UCSD-AML1 (cell line): ENCODE results near the gene NDUFB5.
"Not testable (repeated sequence)": the region's sequence is repeated elsewhere in the genome, so short reads cannot be mapped to it uniquely, and the experiment has no call there.

ENCODE experiments used
- DNase-seq: peaks from one replicate; lab custom pipeline; 2025; ENCODE audit not compliant: unreplicated experiment; lab: John Stamatoyannopoulos, UW

The NDUFB5 gene

DNA sequence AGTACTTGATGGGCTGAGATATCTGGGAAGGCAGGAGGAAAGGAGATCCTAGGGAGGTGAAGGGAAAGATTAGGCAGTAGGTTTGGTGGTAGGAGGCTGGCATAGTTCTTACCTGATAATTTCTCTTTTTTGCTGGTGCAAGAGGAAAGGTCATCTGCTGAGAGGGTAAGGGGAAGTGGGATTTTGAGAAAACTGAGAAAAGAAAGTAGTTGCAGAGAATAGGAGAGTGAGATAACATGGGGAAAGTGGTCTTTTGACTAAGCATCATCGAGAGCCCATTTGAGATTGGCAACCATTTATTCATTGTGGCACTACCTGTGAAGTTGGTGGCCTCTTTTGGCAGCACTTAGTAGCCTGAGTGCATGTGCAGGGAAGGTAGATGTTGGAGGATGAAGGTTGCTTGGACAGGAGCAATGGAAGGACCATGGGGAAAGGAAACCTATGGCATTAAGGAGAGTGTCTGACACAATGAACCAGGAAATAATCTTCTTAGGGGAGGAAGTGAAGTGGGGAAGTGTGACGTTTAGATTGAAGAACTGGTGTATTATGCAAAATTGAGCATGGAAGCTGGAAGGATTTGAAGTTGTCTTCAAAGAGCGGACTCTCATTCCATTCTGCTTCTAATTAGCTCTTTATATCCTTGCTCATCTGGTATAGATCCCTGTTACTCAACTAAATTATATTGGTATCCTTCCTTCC lies 26.3 kb downstream of the NDUFB5 start:
- DNase-seq: no peak

DNA sequence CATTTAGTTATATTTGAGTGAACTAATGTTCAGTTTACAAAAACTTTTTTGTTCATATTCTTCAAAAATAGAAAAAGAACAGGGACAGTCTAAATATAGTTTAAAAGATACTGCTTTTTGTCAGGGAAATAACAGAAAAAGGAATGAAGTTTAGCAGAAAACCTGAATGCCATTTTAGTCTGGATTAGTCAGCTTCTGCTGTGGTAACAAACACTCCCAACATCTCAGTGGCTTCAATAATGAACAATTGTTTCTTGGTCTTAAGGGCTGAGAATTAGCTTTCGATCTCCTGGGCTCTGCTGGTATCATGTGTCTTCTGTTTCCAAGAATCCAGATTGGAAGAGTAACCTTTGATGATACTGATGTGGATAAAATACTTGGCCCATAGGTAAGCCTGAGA lies 35.9 kb downstream of the NDUFB5 start:
- DNase-seq: no peak

DNA sequence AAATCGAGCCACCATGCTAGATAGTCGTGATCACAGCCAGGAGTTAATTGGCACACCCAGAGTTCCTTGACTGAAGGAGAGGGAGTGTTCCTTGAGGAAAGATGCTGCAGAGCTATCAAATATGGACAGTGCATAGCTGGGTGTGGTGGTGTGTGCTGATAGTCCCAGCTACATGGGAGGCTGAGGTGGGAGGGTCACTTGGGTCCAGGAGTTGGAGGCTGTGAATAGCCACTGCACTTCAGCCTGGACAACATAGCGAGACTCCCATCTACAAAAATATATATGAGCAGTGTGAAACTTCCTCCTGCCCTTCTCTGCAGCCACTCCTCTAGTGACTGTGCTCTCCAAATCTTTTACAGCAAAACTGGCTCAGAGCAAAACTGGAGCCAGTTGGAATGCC lies 38.3 kb downstream of the NDUFB5 start:
- no peak for DNase-seq

DNA sequence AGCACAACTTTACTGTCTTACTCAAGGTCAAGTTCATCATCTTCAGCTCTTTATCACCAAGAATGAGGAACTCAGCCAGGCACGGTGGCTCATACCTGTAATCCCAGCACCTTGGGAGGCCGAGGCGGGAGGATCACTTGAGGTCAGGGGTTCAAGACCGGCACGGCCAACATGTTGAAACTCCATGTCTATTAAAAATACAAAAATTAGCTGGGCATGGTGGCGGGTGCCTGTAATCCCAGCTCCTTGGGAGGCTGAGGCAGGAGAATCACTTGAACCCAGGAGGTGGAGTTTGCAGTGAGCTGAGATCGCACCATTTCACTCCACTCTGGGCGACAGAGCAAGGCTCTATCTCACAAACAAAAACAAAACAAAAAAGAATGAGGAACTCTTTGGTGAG lies 39.2 kb downstream of the NDUFB5 start:
- not testable (repeated sequence) for DNase-seq

DNA sequence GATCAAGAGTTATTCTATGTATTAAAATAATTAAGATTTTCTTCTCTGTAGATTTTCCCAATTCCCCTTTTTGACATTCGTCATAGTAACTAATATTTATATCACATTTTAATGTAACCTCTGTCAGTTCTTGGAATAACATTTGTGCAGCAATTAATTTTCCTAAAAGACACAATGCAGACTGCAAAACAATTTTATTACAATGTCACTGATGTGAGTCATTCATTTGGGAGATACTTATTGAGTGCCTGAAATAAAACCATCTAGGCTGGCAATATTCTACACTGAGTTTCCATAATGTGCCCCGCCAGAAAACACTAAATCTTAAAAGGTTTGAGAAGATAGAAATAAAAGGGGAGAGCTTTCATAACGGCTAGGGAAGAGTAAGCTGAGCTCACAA lies 41.6 kb downstream of the NDUFB5 start:
- no peak for DNase-seq

DNA sequence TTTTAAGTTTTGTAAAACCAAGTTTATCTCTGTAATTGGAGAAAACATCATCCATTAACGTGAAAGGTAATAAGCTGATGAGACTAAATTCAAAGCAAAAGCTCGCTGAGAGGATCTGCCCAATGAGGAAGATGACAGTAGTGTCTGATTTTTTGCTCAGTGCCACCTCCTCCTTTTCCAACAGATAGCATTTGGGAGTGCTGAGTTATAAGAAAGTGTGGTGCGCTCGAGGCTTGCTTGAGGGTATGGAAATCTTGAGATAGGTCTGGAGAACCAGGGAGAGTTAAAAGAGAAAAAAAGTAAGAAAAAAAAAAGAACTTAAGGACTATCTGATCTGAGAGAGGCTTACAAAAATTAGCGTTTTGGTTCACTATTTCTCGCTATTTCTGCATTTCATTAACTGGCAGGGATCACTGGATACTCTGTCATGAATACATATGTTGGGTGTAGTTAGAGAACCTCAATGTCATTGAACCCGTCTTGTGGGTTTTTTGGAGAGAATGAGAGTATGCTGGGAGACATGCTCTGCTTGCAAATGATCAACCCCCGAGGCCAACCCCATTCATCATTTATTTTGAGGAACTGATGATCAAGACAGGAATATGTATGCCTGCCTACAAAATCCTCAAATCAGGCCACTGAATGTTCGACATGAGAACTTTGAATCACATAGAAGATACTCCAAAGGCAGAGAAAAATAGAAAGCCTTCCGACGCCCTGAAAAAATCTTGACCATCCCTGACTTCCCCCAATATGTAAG lies 47.3 kb downstream of the NDUFB5 start:
- no peak for DNase-seq

DNA sequence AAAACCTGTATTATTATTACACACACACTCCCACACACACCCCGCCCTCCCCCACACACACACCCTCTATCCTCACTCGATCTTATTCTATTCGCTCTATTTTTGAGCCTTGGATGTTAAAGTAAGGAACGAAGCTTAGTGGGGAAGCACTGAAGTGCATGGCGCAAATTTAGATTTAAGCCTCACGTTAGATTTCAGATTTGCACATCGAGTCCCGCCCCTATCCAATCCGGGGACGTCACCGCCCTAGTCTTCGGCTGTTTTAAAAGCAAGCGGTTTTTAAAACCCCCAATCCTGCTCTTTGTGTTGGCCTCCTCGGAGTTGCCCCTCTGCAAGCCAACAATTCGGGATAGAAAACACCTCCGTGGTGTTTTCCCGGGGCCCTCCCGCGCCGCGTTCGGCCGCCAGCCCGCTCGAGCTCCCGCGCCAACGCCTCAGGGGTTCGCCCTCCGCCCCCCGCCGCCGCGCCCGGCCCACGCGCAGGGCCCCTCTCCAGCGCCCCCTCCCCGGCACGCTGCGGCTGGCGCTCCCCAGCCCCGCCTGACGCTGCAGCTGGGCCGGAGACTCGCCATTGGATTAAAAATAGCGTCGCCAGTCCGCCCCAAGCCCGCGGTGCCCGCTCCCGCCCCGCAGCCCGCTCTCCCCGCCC lies 48.0 kb downstream of the NDUFB5 start, which contains the start of gene USP13:
Gene USP13, plus strand, starts transcription at position 594 of the 649 bp plus-strand sequence. CDS start 186 bp downstream, outside the sequence.
- peak; percentile 63 for DNase-seq

DNA sequence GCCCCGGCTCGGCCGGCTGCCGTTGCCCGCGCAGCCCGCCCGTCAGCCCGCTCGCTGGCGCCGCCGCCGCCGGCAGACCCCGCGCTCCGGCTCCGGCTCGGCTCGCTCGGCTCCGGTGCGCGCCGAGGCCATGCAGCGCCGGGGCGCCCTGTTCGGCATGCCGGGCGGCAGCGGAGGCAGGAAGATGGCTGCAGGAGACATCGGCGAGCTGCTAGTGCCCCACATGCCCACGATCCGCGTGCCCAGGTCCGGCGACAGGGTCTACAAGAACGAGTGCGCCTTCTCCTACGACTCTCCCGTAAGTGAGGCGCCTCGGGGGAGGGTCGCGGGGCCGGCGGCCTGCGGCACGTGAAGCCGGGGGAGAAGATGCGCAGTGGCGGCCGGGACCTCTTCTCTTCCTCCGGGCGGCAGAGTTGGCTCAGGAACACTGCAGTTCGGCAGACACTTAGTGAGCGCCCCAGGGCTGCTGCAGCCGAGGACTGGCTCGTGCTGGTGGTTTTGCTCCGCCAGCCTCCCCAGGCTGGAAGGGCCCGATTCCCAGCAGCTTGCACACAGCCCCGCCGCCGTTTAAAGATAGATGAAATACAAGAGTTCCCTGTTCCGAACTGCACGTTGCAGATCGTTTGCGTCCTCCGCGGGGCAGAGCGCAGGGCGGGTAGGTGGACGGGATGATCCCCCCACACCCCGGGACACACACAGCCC lies 48.7 kb downstream of the NDUFB5 start:
- peak; percentile 66 for DNase-seq

DNA sequence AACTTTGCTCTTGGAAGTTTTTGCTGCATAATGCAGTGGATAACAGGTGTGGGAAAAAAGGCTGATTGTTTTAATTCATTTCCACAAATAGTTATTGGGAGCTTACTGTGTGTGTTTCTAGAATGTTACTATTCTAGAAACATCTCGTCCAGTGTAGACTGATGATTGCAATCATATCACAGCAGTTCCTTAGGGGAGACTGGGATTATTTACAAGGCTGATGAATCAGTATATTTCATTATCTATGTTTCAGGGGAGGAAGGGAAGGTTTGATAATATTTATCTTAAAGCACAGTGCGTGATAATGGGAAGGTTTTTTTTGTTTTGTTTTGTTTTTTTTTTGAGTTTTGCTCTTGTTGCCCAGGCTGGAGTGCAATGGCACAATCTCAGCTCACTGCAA lies 50.6 kb downstream of the NDUFB5 start:
- DNase-seq: no peak

DNA sequence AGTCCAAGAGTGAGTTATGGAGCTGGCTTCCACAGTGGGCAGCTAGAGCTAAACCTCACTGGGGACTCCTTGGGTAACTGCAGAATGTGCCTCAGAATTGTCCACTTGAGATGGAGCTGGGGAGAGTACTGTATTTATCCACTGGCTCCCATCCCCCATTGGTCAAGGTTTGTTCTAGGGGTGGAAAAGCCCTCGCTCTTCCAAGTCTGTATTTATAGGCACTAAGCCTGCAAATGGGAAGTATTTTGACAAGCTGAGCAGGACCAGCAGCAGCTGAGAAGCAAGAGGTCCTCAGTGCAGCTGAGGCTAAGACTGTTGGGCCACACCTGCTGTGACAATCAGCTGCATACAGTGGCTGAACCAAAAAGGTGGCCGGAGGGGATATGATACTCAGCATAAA lies 54.0 kb downstream of the NDUFB5 start:
- no peak for DNase-seq

DNA sequence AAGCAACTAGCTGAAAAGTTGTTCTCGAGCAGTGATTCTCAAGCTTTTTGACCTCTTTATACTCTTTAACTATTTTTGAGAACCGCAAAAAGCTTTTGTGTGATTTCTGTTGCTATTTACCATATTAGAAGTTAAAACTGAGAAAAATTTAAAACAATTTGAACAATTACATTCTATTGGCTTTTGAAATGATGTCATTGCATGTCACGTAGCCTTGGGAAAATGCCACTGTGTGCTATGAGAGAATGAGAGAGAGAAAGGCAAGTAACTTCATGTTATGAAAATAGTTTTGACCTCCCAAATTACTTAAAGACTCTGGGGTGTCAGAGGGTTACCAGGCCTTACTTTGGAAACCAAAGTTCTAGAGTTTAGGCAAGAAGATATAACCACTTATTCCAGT lies 56.3 kb downstream of the NDUFB5 start:
- DNase-seq: no peak

DNA sequence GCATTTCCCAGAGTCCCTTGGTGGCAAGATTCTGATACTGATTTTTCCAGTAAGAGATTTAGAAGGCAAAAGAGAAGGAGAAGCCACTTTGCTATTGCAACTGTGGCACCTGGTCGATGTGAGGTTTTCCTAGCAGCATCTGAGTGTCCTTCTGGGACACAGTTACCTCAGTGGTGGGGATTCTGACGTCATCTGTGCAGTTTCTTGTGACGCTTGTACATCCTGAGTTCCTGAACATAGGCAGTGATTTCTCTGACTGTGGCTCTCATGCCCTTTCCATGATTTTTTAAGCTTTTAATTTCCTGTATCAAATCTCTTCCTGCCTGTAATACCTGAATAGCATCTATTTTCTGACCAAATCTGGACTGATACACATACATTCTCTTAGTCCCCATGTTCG lies 57.2 kb downstream of the NDUFB5 start:
- DNase-seq: no peak

DNA sequence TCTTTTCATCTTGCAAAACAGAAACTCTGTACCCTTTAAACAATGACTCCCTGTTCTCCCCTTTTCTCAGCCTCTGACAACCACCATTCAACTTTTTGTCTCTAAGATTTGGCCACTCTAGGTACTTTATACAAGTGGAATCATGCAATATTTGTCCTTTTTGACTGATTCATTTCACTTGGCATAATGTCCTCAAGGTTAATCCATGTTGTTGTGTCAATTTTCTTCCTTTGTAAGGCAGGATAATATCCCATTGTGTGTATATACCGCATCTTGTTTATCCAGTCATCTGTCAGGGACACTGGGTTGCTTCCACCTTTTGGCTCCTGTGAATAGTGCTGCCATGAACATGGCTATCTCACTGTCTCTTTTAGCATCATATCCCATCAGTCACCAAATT lies 58.5 kb downstream of the NDUFB5 start:
- no peak for DNase-seq

DNA sequence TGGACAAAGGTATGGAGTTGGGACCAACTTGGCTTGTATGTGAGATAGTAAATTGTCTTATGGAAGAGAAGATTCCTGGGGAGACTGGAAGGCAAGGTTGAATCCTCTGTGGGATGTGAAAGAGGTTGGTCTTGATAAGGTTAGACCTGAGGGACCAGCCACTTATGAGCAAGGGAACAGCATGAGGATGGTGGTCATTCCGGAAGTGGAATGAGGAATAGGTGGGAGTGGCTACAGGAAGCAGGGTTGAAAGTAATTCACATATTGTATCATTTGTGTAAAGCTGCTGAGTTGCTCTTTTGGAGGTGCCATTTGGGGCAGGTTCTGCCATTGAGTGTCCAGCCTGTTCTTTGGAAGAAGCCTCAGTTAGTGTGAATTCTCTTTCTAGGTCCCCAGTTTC lies 61.4 kb downstream of the NDUFB5 start:
- DNase-seq: no peak

DNA sequence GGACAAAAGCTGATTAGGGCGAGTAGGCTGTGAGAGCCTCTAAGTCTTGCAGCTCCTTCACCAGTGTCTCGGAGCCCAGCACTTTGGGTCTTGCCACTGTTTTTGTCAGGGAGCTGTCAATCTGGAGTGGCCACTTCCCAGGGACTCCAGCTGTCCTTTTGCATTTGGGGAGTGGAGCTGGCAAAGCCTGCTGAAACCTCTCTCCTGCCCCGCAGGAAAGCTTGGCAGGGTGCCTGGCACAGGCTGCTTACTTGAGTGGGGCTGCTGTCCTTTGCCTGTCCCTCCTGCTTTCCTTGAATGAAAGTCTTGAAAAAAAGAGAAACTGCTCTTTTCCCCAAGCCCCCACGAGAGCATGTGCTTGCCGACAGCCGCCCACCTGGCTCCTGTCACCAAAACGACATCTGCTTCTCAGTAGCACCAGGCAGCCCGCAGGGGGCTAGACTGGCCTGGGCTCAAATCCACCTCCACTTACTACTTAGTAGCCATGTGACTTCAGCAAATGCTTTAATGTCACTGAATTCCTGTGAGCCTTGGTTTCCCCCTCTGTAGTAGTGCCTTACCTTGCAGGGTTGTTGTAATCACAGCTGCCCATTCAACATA lies 61.9 kb downstream of the NDUFB5 start:
- DNase-seq: no peak

DNA sequence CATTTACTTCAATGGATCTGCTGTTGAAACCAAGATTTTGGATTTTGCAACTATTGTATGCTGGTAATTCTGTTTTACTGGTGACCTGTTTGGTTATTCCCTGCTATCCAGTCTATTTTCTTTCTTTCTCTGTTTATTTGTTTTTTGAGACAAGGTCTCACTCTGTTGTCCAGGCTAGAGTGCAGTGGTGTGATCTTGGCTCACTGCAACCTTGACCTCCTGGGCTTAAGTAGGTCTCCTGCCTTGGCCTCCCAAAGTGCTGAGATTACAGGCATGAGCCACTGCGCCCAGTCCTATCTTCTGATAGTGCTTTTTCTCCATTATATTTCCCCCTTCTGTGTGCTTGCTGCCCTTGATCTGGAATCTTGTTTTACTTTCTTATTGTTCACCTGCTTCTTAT lies 63.8 kb downstream of the NDUFB5 start:
- no peak for DNase-seq

DNA sequence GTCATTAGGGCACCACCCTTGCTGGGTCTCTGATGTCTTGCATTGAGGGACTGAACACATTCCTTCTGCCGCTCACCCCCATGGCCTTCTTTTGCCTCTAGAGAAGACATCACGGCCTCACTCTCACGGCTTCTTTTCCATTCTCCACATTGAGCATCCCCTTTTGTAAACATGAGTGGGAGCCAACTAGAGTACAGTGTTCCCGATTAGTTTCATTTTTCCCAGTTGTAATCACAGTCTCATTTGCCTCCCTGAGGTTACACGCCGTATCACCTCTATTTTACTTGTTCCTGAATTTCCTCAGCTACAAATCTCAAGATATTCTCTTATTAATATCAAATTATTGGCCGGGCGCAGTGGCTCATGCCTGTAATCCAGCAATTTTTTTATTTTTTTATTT lies 65.7 kb downstream of the NDUFB5 start:
- no peak for DNase-seq

DNA sequence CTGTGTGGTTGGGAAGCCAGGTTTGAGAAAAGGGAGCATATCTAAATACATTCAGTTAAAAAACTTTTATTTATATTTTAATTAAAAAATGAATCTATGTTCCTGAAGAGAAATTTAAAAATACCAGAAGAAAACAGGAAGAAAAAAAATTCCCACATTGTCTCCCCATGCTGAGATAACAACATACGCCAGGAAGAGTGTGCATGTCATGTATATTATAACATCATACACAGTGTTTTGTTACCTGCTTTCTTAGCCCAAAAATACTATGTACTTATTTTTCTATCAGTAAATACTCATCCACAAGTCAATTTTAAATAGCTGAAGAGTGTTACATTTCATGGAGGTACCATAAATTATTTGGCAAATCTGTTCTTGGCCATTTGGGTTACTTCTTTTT lies 66.7 kb downstream of the NDUFB5 start:
- no peak for DNase-seq

DNA sequence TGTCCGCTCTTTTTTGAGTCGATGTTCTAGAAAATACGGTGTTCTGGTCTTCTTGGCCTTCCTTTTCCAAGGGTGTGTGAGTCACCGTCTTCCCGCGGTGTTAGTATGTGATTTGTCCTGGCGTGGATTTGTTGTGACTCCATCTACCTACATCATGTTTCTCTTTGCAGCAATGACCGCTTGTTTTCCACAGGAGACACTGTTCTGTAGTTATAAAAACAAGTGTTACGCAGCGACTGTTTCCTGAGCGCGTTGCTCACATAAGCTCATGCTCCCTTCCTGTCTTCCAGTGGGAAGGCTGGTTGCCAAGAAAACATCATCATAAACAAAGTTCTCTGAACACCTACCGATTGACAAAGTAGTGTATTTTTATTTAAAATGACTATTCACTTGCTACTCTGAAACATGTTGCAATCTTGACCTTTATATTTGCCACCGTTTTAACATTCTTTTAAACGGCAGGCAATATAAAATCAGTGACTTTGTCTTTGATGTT lies 67.2 kb downstream of the NDUFB5 start:
- DNase-seq: no peak

DNA sequence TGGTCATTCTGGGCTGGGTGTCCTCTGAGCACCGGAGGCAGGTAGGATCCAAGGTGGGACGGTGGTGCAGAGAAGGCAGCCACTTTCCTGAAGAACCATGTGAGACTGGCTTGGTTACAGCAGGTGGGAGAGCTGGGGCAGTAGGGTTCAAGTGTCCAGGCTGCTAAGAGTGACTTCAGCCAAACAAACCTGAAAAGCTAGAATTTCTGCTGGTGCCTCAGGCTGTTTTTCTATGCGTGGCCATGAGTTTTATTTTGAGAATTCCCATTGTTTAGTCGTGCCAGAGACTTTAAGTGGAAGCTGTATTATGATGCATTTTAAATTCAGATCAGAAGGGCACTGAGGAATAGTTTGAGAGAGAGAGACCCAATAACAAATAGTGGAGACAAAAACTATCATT lies 68.3 kb downstream of the NDUFB5 start:
- DNase-seq: no peak

DNA sequence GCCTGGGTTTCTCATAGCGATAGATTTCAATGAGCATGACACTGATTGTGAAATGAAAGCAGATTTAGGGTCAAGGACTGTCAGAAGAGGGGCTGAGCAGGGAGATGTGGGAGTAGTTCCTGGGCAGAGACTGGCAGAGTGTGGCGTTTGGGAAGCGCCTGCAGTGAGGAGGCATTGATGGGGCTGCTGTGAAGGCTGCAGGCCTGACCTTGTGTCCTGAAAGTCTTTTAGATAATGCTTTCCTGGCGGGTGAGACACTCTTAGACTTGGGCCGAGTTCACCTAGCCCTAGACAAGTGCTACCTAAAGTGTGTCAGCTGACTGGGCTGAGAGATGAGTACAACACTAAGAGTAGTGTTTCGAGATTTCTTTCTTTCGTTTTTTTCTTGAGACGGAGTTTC lies 68.9 kb downstream of the NDUFB5 start:
- no peak for DNase-seq
